ENCODE results near the gene CCNL2. TPM values are rescaled to one million over a fixed set of nuclear protein-coding genes. Genes with fewer than 3 reads are reported as not detected.

The CCNL2 gene
- total and polyA plus RNA-seq, 2 of the 13 experiments (the other 11 are each of a cell fraction or from before 2014, with no cell fraction given) = 105 to 340 TPM

DNA sequence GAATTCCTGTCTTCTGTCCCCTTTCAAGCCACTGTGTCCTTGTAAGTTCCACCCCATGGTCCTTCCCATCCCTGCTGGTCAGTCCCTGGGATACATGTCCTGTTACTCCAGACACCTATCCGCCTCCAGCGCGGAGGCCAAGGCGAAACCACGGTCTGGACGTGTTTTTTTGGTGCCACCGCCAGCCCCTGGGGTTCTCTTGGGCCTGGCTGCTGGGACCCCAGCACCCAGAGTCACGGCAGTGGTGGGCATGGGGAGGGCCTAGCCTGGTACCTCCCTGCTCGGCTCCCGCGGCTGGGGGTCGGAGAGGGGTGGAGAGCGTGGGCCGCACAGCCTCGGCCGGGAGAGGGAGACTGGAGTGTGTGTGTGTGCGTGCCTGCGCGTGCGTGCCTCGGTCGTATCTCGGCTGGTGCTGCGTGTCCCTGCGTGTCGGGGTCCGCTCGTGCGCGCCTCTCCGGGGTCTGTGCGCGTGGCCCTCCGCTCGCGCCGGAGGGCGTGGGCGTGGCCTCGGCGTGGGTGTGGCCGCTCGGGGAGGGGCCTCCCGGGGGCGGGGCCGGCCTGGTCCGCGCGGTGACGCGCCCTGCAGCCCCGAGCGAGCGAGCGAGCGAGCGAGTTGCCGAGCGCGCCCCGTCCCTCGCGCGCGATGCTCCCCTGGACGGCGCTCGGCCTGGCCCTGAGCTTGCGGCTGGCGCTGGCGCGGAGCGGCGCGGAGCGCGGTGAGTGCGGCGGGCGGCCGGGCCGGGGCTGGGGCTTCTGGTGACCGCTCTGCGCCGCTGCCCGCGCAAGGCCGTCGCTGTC lies 36.2 kb upstream of the CCNL2 start, which contains the start of gene VWA1 (continued):
- TF ChIP-seq, protein P1, sequence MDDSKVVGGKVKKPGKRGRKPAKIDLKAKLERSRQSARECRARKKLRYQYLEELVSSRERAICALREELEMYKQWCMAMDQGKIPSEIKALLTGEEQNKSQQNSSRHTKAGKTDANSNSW (CRISPR knock-in tag; IDR thresholded peaks at IDR 0.05; ENCODE audit: borderline replicate concordance) = 0 out of 2 replicates have a peak, but pooled peaks have one; percentile 81
- TF ChIP-seq, protein P2, sequence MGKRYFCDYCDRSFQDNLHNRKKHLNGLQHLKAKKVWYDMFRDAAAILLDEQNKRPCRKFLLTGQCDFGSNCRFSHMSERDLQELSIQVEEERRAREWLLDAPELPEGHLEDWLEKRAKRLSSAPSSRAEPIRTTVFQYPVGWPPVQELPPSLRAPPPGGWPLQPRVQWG (CRISPR knock-in tag; IDR thresholded peaks at IDR 0.05; ENCODE audit: borderline replicate concordance, low read depth) = no peak
- TF ChIP-seq ATF7 (IDR thresholded peaks at IDR 0.05) (no peak), ATF7 (CRISPR knock-in tag; IDR thresholded peaks at IDR 0.05) (no peak), ZFX (CRISPR knock-in tag; IDR thresholded peaks at IDR 0.05; ENCODE audit: low read depth) (peak; percentile 88), ZNF563 (CRISPR knock-in tag; IDR thresholded peaks at IDR 0.05) (peak; percentile 58; the same call in 1 of the 2 replicates), KLF13 (CRISPR knock-in tag; IDR thresholded peaks at IDR 0.05) (no peak), ZSCAN20 (CRISPR knock-in tag; IDR thresholded peaks at IDR 0.05; ENCODE audit: borderline replicate concordance) (no peak), MIER2 (CRISPR knock-in tag; IDR thresholded peaks at IDR 0.05) (no peak), TAF1 (CRISPR knock-in tag; IDR thresholded peaks at IDR 0.05) (peak; percentile 82), JUN (CRISPR knock-in tag; IDR thresholded peaks at IDR 0.05) (0 out of 2 replicates have a peak, but pooled peaks have one; percentile 6), RFX5 (IDR thresholded peaks at IDR 0.05; ENCODE audit: low read depth, low read length) (no peak), ZNF468 (CRISPR knock-in tag; IDR thresholded peaks at IDR 0.05) (no peak), CREM (IDR thresholded peaks at IDR 0.05) (no peak), CREM (CRISPR knock-in tag; IDR thresholded peaks at IDR 0.05) (no peak), ZNF746 (CRISPR knock-in tag; IDR thresholded peaks at IDR 0.05) (no peak; the same call in 1 of the 2 replicates), ZNF564 (CRISPR knock-in tag; IDR thresholded peaks at IDR 0.05) (peak; percentile 78; the same call in 1 of the 2 replicates)
- TF ChIP-seq, protein P3, sequence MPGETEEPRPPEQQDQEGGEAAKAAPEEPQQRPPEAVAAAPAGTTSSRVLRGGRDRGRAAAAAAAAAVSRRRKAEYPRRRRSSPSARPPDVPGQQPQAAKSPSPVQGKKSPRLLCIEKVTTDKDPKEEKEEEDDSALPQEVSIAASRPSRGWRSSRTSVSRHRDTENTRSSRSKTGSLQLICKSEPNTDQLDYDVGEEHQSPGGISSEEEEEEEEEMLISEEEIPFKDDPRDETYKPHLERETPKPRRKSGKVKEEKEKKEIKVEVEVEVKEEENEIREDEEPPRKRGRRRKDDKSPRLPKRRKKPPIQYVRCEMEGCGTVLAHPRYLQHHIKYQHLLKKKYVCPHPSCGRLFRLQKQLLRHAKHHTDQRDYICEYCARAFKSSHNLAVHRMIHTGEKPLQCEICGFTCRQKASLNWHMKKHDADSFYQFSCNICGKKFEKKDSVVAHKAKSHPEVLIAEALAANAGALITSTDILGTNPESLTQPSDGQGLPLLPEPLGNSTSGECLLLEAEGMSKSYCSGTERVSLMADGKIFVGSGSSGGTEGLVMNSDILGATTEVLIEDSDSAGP (CRISPR knock-in tag; IDR thresholded peaks at IDR 0.05; ENCODE audit: borderline replicate concordance) = no peak; the same call in 1 of the 2 replicates
- TF ChIP-seq, protein P4, sequence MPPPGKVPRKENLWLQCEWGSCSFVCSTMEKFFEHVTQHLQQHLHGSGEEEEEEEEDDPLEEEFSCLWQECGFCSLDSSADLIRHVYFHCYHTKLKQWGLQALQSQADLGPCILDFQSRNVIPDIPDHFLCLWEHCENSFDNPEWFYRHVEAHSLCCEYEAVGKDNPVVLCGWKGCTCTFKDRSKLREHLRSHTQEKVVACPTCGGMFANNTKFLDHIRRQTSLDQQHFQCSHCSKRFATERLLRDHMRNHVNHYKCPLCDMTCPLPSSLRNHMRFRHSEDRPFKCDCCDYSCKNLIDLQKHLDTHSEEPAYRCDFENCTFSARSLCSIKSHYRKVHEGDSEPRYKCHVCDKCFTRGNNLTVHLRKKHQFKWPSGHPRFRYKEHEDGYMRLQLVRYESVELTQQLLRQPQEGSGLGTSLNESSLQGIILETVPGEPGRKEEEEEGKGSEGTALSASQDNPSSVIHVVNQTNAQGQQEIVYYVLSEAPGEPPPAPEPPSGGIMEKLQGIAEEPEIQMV (CRISPR knock-in tag; IDR thresholded peaks at IDR 0.05; ENCODE audit: low read depth) = 0 out of 2 replicates have a peak, but pooled peaks have one; percentile 59
- TF ChIP-seq, protein P5, sequence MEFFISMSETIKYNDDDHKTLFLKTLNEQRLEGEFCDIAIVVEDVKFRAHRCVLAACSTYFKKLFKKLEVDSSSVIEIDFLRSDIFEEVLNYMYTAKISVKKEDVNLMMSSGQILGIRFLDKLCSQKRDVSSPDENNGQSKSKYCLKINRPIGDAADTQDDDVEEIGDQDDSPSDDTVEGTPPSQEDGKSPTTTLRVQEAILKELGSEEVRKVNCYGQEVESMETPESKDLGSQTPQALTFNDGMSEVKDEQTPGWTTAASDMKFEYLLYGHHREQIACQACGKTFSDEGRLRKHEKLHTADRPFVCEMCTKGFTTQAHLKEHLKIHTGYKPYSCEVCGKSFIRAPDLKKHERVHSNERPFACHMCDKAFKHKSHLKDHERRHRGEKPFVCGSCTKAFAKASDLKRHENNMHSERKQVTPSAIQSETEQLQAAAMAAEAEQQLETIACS (CRISPR knock-in tag; IDR thresholded peaks at IDR 0.05) = peak; percentile 81
- TF ChIP-seq, protein P6, sequence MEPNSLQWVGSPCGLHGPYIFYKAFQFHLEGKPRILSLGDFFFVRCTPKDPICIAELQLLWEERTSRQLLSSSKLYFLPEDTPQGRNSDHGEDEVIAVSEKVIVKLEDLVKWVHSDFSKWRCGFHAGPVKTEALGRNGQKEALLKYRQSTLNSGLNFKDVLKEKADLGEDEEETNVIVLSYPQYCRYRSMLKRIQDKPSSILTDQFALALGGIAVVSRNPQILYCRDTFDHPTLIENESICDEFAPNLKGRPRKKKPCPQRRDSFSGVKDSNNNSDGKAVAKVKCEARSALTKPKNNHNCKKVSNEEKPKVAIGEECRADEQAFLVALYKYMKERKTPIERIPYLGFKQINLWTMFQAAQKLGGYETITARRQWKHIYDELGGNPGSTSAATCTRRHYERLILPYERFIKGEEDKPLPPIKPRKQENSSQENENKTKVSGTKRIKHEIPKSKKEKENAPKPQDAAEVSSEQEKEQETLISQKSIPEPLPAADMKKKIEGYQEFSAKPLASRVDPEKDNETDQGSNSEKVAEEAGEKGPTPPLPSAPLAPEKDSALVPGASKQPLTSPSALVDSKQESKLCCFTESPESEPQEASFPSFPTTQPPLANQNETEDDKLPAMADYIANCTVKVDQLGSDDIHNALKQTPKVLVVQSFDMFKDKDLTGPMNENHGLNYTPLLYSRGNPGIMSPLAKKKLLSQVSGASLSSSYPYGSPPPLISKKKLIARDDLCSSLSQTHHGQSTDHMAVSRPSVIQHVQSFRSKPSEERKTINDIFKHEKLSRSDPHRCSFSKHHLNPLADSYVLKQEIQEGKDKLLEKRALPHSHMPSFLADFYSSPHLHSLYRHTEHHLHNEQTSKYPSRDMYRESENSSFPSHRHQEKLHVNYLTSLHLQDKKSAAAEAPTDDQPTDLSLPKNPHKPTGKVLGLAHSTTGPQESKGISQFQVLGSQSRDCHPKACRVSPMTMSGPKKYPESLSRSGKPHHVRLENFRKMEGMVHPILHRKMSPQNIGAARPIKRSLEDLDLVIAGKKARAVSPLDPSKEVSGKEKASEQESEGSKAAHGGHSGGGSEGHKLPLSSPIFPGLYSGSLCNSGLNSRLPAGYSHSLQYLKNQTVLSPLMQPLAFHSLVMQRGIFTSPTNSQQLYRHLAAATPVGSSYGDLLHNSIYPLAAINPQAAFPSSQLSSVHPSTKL (CRISPR knock-in tag; IDR thresholded peaks at IDR 0.05) = no peak
